GM12878 (cell line): ENCODE measurements around the gene OSM. TPM values are rescaled to one million over a fixed set of nuclear protein-coding genes. Genes with fewer than 3 reads are reported as not detected.

Experiments used
- ATAC-seq: fragments of 200-7000 bp; cut with Tn5 transposase; 3 replicates; pipeline ENCODE4 v1.9.1; 2020; ENCODE audit warnings: mild to moderate bottlenecking, moderate library complexity
- BruUV-seq: library from RNA; stranded (reverse); fragments of 400-500 nt; replicated peaks from 2 replicates; lab custom pipeline; 2021; lab: Mats Ljungman, UMichigan
- CTCF ChIA-PET: fragments of 300-600 bp; sonication (Branson Sonifier 250); formaldehyde crosslinking; extraction: SDS; loops from one replicate; lab custom pipeline; 2021; ENCODE audit warnings: inconsistent platforms; lab: Yijun Ruan, JAX
- POLR2A ChIA-PET: fragments of 350-600 bp; formaldehyde crosslinking; extraction: SDS; loops from one replicate; lab custom pipeline; 2021; ENCODE audit warnings: inconsistent platforms; lab: Charles Lee
- RAD21 ChIA-PET: fragments of 300-600 bp; sonication (Branson Sonifier 250); formaldehyde crosslinking; loops from one replicate; lab custom pipeline; 2023; ENCODE audit warnings: antibody characterized with exemption; ENCODE audit not compliant: unreplicated experiment; lab: Charles Lee
- SMC1A ChIA-PET: fragments of 300-600 bp; sonication (Branson Sonifier 250); formaldehyde crosslinking; loops from one replicate; lab custom pipeline; 2023; ENCODE audit not compliant: unreplicated experiment, uncharacterized antibody; lab: Charles Lee
- DNase-seq: peaks from one replicate; pipeline ENCODE4 v3.0.0-alpha.2; 2011; ENCODE audit warnings: low read depth, low spot score
- FAIRE-seq: peaks from 3 replicates; lab custom pipeline; 2011; peaks lifted over from hg19 to GRCh38; lab: Jason Lieb, UNC
- H2AFZ ChIP-seq: 2 replicates; pipeline ENCODE4 v1.6.0; 2011; ENCODE audit warnings: low read depth, low read length, control low read depth; ENCODE audit not compliant: control insufficient read depth
- H3K27ac ChIP-seq: 2 replicates; pipeline ENCODE4 v1.5.1; 2011; ENCODE audit warnings: control low read depth; ENCODE audit not compliant: control insufficient read depth, insufficient read depth
- H3K27me3 ChIP-seq, 2 experiments: replicated peaks in 1 of 2; 2 replicates each; pipeline versions ENCODE4 v1.6.0 to v1.6.1; 2011; ENCODE audit warnings: low read length in 1 of 2; ENCODE audit not compliant: control insufficient read depth in 2 of 2, insufficient read depth in 2 of 2
- H3K36me3 ChIP-seq, 2 experiments: 2 replicates each; pipeline ENCODE4 v1.5.1; 2011; ENCODE audit warnings: low read length in 1 of 2; ENCODE audit not compliant: control insufficient read depth in 2 of 2, insufficient read depth in 2 of 2
- H3K4me1 ChIP-seq: 2 replicates; pipeline ENCODE4 v1.6.1; 2011; ENCODE audit warnings: mild to moderate bottlenecking, low read length, moderate library complexity, mixed read lengths; ENCODE audit not compliant: control insufficient read depth, insufficient read depth
- H3K4me2 ChIP-seq: 2 replicates; pipeline ENCODE4 v1.6.0; 2011; ENCODE audit warnings: control low read depth; ENCODE audit not compliant: control insufficient read depth, insufficient read depth
- H3K4me3 ChIP-seq: fragments of 200-600 bp; sonication (generic); 2 replicates; pipeline ENCODE4 v1.5.1; 2016
- H3K79me2 ChIP-seq: 2 replicates; pipeline ENCODE4 v1.6.0; 2011; ENCODE audit warnings: low read length; ENCODE audit not compliant: control insufficient read depth, insufficient read depth
- H3K9ac ChIP-seq: 2 replicates; pipeline ENCODE4 v1.8.0; 2011; ENCODE audit warnings: low read length, control low read depth, mixed read lengths; ENCODE audit not compliant: control insufficient read depth, insufficient read depth
- H3K9me3 ChIP-seq: replicated peaks from 3 replicates; pipeline ENCODE4 v1.5.1; 2011; ENCODE audit warnings: mild to moderate bottlenecking, low read length; ENCODE audit not compliant: control insufficient read depth, insufficient read depth
- H4K20me1 ChIP-seq: 2 replicates; pipeline ENCODE4 v1.6.0; 2011; ENCODE audit not compliant: control insufficient read depth, insufficient read depth
- ASH2L ChIP-seq: fragments of 300-600, 200-600 bp; sonication (generic); IDR thresholded peaks from 2 replicates; pipeline ENCODE4 v1.6.1; 2017; ENCODE audit warnings: low read depth, mild to moderate bottlenecking, borderline replicate concordance
- EGR1 ChIP-seq, 2 experiments: IDR thresholded peaks; 1 replicate in 1 of 2; 2 replicates in 1 of 2; pipeline ENCODE4 v1.6.1; 2011 to 2012; ENCODE audit warnings: low read depth in 2 of 2, low read length in 2 of 2, borderline replicate concordance in 1 of 2, mild to moderate bottlenecking in 1 of 2, moderate library complexity in 1 of 2
- ETV6 ChIP-seq, 2 experiments: fragments of 450-650 bp in 1 of 2; IDR thresholded peaks in 1 of 2; conservative IDR thresholded peaks in 1 of 2; 2 replicates each; pipeline ENCODE4 v1.6.1; 2014; ENCODE audit warnings: antibody characterized with exemption in 1 of 2, borderline replicate concordance in 1 of 2, low read depth in 1 of 2, mild to moderate bottlenecking in 1 of 2, moderate library complexity in 1 of 2
- KAT2A ChIP-seq: conservative IDR thresholded peaks from 2 replicates; pipeline ENCODE4 v1.6.1; 2011; ENCODE audit warnings: low read depth, low read length; ENCODE audit not compliant: control insufficient read depth
- NR2F1 ChIP-seq: fragments of 450-650 bp; conservative IDR thresholded peaks from 2 replicates; pipeline ENCODE4 v1.6.1; 2017; ENCODE audit warnings: mild to moderate bottlenecking
- WGBS: methylation state at CpG from one replicate; pipeline ENCODE4 v1.1.6; 2016; ENCODE audit warnings: low lambda C conversion rate; ENCODE audit not compliant: insufficient replicate concordance, insufficient coverage; ENCODE audit errors: missing lambda C conversion rate; 5-methylcytosine and 5-hydroxymethylcytosine counted together
- in situ Hi-C: fragments of 300-500 bp; cut with MboI; formaldehyde crosslinking; loops from 9 replicates; pipeline ENCODE4 v1.14.3; 2018; ENCODE audit warnings: mixed read lengths
- intact Hi-C: fragments of 100-400 bp; cut with micrococcal nuclease; formaldehyde crosslinking; loops from one replicate; pipeline ENCODE4 v1.14.2; 2022; ENCODE audit not compliant: unreplicated experiment
- polyA plus RNA-seq, 11 experiments: library from polyadenylated mRNA; depleted of rRNA in 4 of 11; unstranded in 6 of 11; stranded (reverse) in 5 of 11; fragments of >200 nt; fragmentation: Nextera tagmentation in 4 of 11; fragmentation: Illumina TruSeq in 1 of 11; extraction: Ambion mirVana in 4 of 11; extraction: Trizol in 1 of 11; gene quantifications; 1 replicate in 1 of 11; 2 replicates in 10 of 11; pipeline versions ENCODE4 v1.2.1 to v1.2.3, GENCODE V29; 2011 to 2016; ENCODE audit warnings: inconsistent platforms in 2 of 11, missing spikeins in 2 of 11, low read depth in 1 of 11
- total RNA-seq, 4 experiments: library from RNA; depleted of rRNA in 3 of 4; stranded (reverse); fragments of >200 nt in 3 of 4; fragmentation: Illumina TruSeq in 1 of 4; extraction: Trizol in 1 of 4; gene quantifications; 2 replicates each; pipeline versions ENCODE4 v1.2.1 to v1.2.3, GENCODE V29; 2013 to 2021
- TF ChIP-seq, protein P1 (sequence below): IDR thresholded peaks from 2 replicates; pipeline ENCODE4 v1.6.1; 2012; ENCODE audit warnings: low read depth, low read length, improper control_type of control experiment
- TF ChIP-seq, protein P2 (sequence below): fragments of 450-650 bp; IDR thresholded peaks from 2 replicates; pipeline ENCODE4 v1.6.1; 2017; ENCODE audit warnings: mild to moderate bottlenecking, low read depth, inconsistent platforms; ENCODE audit not compliant: poor library complexity, severe bottlenecking
- TF ChIP-seq, protein P3 (sequence below): fragments of 450-650 bp; IDR thresholded peaks from 2 replicates; pipeline ENCODE4 v1.6.1; 2016; ENCODE audit warnings: mild to moderate bottlenecking
- TF ChIP-seq, protein P4 (sequence below): IDR thresholded peaks from 2 replicates; pipeline ENCODE4 v1.6.1; 2011; ENCODE audit warnings: low read depth, mild to moderate bottlenecking, low read length, moderate library complexity, borderline replicate concordance; ENCODE audit errors: extremely low read depth

OSM gene
- total and polyA plus RNA-seq, 10 of the 15 experiments (the other 5 are each of a cell fraction or from before 2014, with no cell fraction given): 0.06 to 1.4 (median 0.59) TPM

DNA sequence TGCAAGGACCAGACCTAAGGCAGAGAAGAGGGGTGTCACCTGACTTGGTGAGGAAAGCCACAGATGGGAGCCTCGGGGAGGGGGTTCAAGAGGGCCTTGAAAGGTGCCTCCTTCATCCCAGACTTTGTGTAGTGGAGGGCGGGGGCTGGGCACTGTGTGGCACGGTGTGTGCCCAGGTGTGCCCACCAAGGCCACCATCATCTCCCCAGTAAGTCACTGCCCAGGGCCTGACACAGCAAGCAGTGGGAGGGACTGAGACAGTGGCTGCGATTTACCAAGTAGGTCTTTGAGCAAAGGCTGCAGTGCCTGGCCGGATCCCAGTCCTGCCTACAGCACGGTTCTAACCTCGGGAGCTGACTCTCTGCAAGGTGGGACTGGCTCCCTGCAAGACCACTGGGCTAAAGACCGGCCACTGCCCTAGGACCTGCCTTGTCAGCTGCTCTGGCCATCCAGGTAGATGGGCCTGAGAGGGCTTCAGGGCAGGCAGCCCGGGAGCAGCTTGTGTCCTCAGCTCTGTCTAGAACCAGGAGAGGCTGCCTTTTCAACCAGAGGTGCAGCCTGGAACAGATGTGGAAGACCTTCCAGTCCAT, 1.4 kb downstream of the OSM start:
- BruUV-seq: no TSS peak
- WGBS: 74% methylated on average over 9 of the region's 9 CpGs
- no peak overlapping the region; the same call in 1 of the 2 replicates for H3K9ac ChIP-seq
- no peaks in the 10 kb centered on the region for H3K9me3 ChIP-seq
- SMC1A ChIA-PET: interaction anchor here (1.2 to 2.7 kb wide), 3 partner anchors 15 to 157 kb away, joined by 3 to 15 read pairs (median 10); no protein-coding TSS in a partner anchor
- H3K36me3 ChIP-seq: no peaks in the 10 kb centered on the region
- no peak overlapping the region; the same call in 1 of the 2 replicates for H3K4me3 ChIP-seq
- peaks cover 18% of the 10 kb centered on the region for H3K79me2 ChIP-seq
- intact Hi-C loops: no loop called here
- no peak for DNase-seq
- CTCF ChIA-PET: interaction anchor here (0.7 to 3.3 kb wide), 5 partner anchors 19 to 132 kb away, joined by 3 to 69 read pairs (median 5); partner anchors contain the start of genes CASTOR1 and RNF215
- peak overlapping the region; percentile 91 for H3K4me2 ChIP-seq
- RAD21 ChIA-PET: interaction anchor here (1.0 kb wide), 1 partner anchor 23 kb away, joined by 4 read pairs; no protein-coding TSS in a partner anchor
- H4K20me1 ChIP-seq: no peaks in the 10 kb centered on the region
- no peak overlapping the region for H3K27ac ChIP-seq
- peak overlapping the region; percentile 72 for H2AFZ ChIP-seq
- TF ChIP-seq, protein P1, sequence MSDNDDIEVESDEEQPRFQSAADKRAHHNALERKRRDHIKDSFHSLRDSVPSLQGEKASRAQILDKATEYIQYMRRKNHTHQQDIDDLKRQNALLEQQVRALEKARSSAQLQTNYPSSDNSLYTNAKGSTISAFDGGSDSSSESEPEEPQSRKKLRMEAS: no peak
- no peak for TF ChIP-seq ETV6 (conservative IDR thresholded peaks at IDR 0.05 in 1 of 2, IDR thresholded peaks at IDR 0.05 in 1 of 2; ENCODE audit: borderline replicate concordance in 1 of 2, low read depth in 1 of 2)
- TF ChIP-seq, all 136 proteins: peak for 0
- Histone ChIP-seq H3K27me3 (no peaks in the 10 kb centered on the region), H3K4me1 (peaks cover 21% of the 10 kb centered on the region)
- in situ Hi-C loops: no loop called here
- POLR2A ChIA-PET: no interaction called here
- no peak for FAIRE-seq
- no peak for ATAC-seq

DNA sequence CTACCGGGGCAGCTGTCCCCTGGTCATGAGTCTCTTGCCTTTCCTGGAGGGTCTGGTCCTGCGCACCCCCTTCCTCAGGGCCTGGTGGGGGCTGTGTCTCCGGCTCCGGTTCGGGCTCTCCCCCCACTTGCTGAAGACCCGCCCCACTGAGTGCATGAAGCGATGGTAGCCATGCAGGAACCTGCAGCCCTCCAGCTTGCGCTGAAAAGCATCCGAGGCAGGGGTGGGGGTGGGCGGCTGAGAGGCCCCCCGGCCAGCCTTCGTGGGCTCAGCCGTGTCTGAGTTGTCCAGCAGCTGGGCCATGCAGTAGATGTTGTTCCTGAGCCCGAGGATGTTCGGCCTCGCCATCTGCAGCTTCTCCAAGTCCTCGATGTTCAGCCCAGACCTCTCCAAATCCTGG, 2.8 kb downstream of the OSM start:
- ATAC-seq: no peak
- CTCF ChIA-PET: interaction anchor here (0.6 to 3.3 kb wide), 20 partner anchors 14 to 160 kb away, joined by 3 to 69 read pairs (median 4); partner anchors contain the start of genes CASTOR1, RNF215 and TBC1D10A
- intact Hi-C loops: loop anchor here (1.0 to 2.0 kb wide), 2 partner anchors 23 to 123 kb away; partner anchors contain the start of gene RNF215
- DNase-seq: no peak
- Histone ChIP-seq H3K79me2 (peaks cover 18% of the 10 kb centered on the region), H3K27me3 (no peaks in the 10 kb centered on the region), H3K9ac (no peak overlapping the region), H3K4me2 (no peak overlapping the region), H2AFZ (no peak overlapping the region), H3K27ac (no peak overlapping the region), H3K36me3 (no peaks in the 10 kb centered on the region), H3K9me3 (no peaks in the 10 kb centered on the region), H4K20me1 (no peaks in the 10 kb centered on the region), H3K4me3 (no peak overlapping the region), H3K4me1 (peaks cover 21% of the 10 kb centered on the region)
- in situ Hi-C loops: loop anchor here (5.0 kb wide), 1 partner anchor 157 kb away; no protein-coding TSS in a partner anchor
- no peak for FAIRE-seq
- 86% methylated on average over 17 of the region's 17 CpGs for WGBS
- SMC1A ChIA-PET: interaction anchor here (1.0 to 2.7 kb wide), 6 partner anchors 16 to 126 kb away, joined by 3 to 15 read pairs (median 4); no protein-coding TSS in a partner anchor
- BruUV-seq: no TSS peak
- RAD21 ChIA-PET: interaction anchor here (0.7 to 4.0 kb wide), 3 partner anchors 24 to 156 kb away, joined by 3 to 31 read pairs (median 9); partner anchors contain the start of genes CASTOR1 and RNF215
- POLR2A ChIA-PET: interaction anchor here (0.6 kb wide), 1 partner anchor 20 kb away, joined by 3 read pairs; no protein-coding TSS in a partner anchor
- TF ChIP-seq KAT2A: no peak
- TF ChIP-seq, protein P2, sequence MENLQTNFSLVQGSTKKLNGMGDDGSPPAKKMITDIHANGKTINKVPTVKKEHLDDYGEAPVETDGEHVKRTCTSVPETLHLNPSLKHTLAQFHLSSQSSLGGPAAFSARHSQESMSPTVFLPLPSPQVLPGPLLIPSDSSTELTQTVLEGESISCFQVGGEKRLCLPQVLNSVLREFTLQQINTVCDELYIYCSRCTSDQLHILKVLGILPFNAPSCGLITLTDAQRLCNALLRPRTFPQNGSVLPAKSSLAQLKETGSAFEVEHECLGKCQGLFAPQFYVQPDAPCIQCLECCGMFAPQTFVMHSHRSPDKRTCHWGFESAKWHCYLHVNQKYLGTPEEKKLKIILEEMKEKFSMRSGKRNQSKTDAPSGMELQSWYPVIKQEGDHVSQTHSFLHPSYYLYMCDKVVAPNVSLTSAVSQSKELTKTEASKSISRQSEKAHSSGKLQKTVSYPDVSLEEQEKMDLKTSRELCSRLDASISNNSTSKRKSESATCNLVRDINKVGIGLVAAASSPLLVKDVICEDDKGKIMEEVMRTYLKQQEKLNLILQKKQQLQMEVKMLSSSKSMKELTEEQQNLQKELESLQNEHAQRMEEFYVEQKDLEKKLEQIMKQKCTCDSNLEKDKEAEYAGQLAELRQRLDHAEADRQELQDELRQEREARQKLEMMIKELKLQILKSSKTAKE: no peak
- TF ChIP-seq, protein P3, sequence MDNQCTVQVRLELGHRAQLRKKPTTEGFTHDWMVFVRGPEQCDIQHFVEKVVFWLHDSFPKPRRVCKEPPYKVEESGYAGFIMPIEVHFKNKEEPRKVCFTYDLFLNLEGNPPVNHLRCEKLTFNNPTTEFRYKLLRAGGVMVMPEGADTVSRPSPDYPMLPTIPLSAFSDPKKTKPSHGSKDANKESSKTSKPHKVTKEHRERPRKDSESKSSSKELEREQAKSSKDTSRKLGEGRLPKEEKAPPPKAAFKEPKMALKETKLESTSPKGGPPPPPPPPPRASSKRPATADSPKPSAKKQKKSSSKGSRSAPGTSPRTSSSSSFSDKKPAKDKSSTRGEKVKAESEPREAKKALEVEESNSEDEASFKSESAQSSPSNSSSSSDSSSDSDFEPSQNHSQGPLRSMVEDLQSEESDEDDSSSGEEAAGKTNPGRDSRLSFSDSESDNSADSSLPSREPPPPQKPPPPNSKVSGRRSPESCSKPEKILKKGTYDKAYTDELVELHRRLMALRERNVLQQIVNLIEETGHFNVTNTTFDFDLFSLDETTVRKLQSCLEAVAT: no peak
- no peak for TF ChIP-seq NR2F1
- no peak for TF ChIP-seq ASH2L
- TF ChIP-seq, protein P4, sequence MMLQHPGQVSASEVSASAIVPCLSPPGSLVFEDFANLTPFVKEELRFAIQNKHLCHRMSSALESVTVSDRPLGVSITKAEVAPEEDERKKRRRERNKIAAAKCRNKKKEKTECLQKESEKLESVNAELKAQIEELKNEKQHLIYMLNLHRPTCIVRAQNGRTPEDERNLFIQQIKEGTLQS: no peak
- no peak for TF ChIP-seq EGR1 (IDR thresholded peaks at IDR 0.05; ENCODE audit: borderline replicate concordance in 1 of 2, low read depth in 2 of 2, low read length in 2 of 2)
